Thoracic aorta (tissue), 2 donors: ENCODE measurements around the gene HP1BP3. TPM values are rescaled to one million over a fixed set of nuclear protein-coding genes. Genes with fewer than 3 reads are reported as not detected.

Experiments used
- ATAC-seq: fragments of 150-250 bp; one replicate; pipeline ENCODE4 v1.8.0; 2017; ENCODE audit warnings: low read depth; ENCODE audit not compliant: insufficient number of reproducible peaks, low FRiP score
- DNase-seq: peaks from one replicate; pipeline ENCODE4 v3.0.0-alpha.2; 2020; ENCODE audit warnings: low spot score
- H3K27ac ChIP-seq, 2 donors: fragments of 200-600 bp; sonication (generic); 1 replicate in 1 of 2; 2 replicates in 1 of 2; pipeline ENCODE4 v1.5.1; 2016; ENCODE audit warnings: mild to moderate bottlenecking in 2 of 2, moderate library complexity in 2 of 2
- H3K27me3 ChIP-seq: fragments of 200-600 bp; sonication (generic); replicated peaks from 2 replicates; pipeline ENCODE4 v1.6.0; 2016; ENCODE audit warnings: mild to moderate bottlenecking; ENCODE audit not compliant: insufficient read depth
- H3K36me3 ChIP-seq: fragments of 200-600 bp; sonication (generic); one replicate; pipeline ENCODE4 v1.5.1; 2016
- H3K4me1 ChIP-seq, 2 donors: fragments of 200-600 bp; sonication (generic); 1 replicate in 1 of 2; 2 replicates in 1 of 2; pipeline versions ENCODE4 v1.5.1 to v1.6.0; 2016; ENCODE audit warnings: low read depth in 2 of 2, mild to moderate bottlenecking in 1 of 2; ENCODE audit not compliant: control insufficient read depth in 1 of 2
- H3K4me3 ChIP-seq: fragments of 200-600 bp; sonication (generic); 2 replicates; pipeline ENCODE4 v1.5.1; 2016; ENCODE audit warnings: mild to moderate bottlenecking
- H3K9me3 ChIP-seq: fragments of 200-600 bp; sonication (generic); 2 replicates; pipeline ENCODE4 v1.5.1; 2016
- total RNA-seq, 2 donors: library from RNA; depleted of rRNA; stranded (reverse); fragments of >200 nt; gene quantifications; one replicate each; pipeline versions ENCODE4 v1.1.0 to v1.2.3, GENCODE V29; 2016
- TF ChIP-seq, protein P1 (sequence below): fragments of 200-600 bp; sonication (generic); IDR thresholded peaks from one replicate; pipeline ENCODE4 v1.5.1; 2019; ENCODE audit warnings: antibody characterized with exemption

Gene HP1BP3
- total RNA-seq, 2 donors from 2014 or later = 186 to 189 TPM

DNA sequence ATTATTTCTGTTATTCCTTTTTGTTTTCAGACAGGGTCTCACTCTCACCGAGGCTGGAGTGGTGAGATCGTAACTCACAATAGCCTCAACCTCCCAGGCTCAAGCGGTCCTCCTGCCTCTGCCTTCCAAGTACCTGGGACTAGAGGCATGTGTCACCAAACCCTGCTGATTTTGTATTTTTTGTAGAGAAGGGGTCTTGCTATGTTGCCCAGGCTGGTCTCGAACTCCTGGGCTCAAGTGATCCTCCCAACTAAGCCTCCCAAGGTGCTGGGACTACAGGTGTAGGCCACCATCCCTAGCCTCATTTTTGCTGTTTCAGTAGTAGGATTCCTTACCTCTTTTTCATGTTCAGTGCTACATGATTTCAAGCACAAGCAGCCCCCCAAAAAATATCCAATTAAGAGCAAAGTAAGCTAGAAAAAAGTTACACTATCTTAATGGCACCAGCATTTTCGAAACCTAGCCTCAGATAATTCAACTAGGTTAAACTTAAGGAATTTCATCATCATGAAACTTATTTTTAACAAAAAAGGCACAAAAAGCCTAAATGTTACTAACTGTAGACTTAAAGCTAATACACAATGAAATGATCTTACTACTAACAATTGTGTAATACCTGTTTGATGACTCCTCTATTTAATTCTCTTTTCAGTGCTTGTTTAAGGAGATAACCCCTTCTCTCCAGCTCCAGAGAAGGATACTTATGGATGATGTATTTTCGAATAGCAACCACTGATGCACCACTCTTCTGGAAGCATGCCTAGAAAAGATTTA lies 16.6 kb downstream of the HP1BP3 start:
- Histone ChIP-seq H3K27ac (no peak overlapping the region), H3K36me3 (peaks cover 67% of the 10 kb centered on the region)
- TF ChIP-seq, protein P1, sequence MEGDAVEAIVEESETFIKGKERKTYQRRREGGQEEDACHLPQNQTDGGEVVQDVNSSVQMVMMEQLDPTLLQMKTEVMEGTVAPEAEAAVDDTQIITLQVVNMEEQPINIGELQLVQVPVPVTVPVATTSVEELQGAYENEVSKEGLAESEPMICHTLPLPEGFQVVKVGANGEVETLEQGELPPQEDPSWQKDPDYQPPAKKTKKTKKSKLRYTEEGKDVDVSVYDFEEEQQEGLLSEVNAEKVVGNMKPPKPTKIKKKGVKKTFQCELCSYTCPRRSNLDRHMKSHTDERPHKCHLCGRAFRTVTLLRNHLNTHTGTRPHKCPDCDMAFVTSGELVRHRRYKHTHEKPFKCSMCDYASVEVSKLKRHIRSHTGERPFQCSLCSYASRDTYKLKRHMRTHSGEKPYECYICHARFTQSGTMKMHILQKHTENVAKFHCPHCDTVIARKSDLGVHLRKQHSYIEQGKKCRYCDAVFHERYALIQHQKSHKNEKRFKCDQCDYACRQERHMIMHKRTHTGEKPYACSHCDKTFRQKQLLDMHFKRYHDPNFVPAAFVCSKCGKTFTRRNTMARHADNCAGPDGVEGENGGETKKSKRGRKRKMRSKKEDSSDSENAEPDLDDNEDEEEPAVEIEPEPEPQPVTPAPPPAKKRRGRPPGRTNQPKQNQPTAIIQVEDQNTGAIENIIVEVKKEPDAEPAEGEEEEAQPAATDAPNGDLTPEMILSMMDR = no peak

DNA sequence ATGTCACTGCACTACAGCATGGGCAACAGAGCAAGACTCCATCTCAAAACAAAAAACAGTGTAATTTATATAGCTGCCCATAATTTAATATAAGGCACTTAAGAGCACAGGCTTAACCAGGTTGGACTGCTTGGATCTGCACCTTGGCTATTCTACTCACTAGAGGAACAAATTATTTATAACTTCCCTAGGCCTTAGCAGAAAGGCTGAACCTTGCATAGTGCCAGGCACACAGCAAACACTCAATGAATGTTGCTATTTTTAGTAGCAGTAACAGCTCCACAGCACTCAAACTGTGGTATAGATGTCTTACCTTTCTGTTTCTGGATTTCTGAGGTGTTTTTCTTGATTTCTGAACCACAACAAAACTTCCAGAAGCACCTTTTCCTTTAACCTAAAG lies 19.8 kb downstream of the HP1BP3 start:
- Histone ChIP-seq H3K36me3 (peaks cover 76% of the 10 kb centered on the region), H3K27ac (no peak overlapping the region), H3K9me3 (no peaks in the 10 kb centered on the region), H3K27me3 (no peaks in the 10 kb centered on the region), H3K4me3 (no peak overlapping the region), H3K4me1 (no peaks in the 10 kb centered on the region)
- TF ChIP-seq, protein P1 = no peak
- ATAC-seq (no peak), DNase-seq (no peak)

More for the DNA sequence above, 16.6 kb downstream of the HP1BP3 start:
- DNase-seq (no peak), ATAC-seq (no peak)
- H3K27me3 ChIP-seq = no peaks in the 10 kb centered on the region
- no peak overlapping the region for H3K4me3 ChIP-seq
- H3K9me3 ChIP-seq = no peaks in the 10 kb centered on the region
- H3K4me1 ChIP-seq = no peaks in the 10 kb centered on the region

DNA sequence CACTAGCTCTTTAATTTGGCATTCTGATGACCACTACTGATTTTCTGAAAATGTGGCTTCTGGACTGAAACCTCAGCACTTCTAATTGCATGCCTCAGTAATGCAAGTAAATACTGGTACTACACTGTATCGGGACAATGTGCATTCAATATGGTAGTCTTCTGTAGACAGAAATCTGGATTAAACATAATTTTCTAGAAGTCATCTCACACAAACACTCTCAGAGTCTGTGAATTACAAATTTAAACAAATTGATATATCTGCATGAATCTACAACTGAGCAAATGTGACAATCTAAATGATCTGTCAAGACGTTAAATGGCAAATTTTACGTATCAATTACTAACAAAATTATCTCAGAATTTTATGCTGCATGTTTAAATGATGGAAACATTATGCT lies 23.7 kb downstream of the HP1BP3 start:
- H3K27me3 ChIP-seq = no peaks in the 10 kb centered on the region
- H3K27ac ChIP-seq = no peak overlapping the region
- TF ChIP-seq, protein P1 = no peak
- no peaks in the 10 kb centered on the region for H3K9me3 ChIP-seq
- H3K36me3 ChIP-seq = peaks cover 78% of the 10 kb centered on the region
- H3K4me3 ChIP-seq = no peak overlapping the region
- ATAC-seq (no peak), DNase-seq (no peak)
- no peaks in the 10 kb centered on the region for H3K4me1 ChIP-seq

DNA sequence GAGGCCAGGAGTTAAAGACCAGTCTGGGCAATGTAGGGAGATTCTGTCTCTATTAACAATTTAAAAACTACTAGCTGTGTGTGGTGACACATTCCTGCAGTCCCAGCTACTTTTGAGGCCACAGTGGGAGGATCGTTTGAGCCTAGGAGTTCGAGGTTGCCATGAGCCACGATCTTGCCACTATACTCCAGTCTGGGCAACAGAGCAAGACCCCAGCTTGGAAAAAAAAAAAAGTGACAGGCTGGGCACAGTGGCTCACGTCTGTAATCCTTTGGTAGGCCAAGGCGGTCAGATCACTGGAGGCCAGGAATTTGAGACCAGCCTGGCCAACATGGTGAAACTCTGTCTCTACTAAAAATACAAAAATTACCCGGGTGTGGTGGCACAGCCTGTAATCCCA lies 26.8 kb downstream of the HP1BP3 start:
- no peaks in the 10 kb centered on the region for H3K27me3 ChIP-seq
- peaks cover 60% of the 10 kb centered on the region for H3K36me3 ChIP-seq
- DNase-seq = no peak
- ATAC-seq = no peak
- TF ChIP-seq, protein P1 = no peak
- H3K4me3 ChIP-seq = no peak overlapping the region
- no peak overlapping the region for H3K27ac ChIP-seq
- H3K4me1 ChIP-seq = no peaks in the 10 kb centered on the region
- no peaks in the 10 kb centered on the region for H3K9me3 ChIP-seq

DNA sequence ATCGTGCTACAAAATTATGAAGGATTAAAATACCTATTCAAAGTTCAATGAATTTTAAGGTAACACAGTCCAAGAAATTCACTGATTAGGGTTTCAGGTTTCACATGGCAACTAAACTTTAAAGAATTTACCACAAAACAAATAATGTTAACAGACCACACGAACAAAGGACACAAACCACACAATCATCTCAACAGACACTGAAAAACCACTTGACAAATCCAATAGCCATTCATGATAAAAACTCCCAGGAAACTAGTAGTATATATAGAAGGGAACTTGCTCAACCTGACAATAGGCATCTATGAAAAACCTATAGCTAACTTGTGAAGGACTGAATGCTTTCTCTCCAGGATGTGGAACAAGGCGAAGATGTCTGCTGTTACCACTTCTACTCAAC lies 33.5 kb downstream of the HP1BP3 start:
- Histone ChIP-seq H3K27ac (no peak overlapping the region), H3K36me3 (peaks cover 28% of the 10 kb centered on the region), H3K4me1 (no peaks in the 10 kb centered on the region), H3K27me3 (no peaks in the 10 kb centered on the region), H3K9me3 (no peaks in the 10 kb centered on the region), H3K4me3 (no peak overlapping the region)
- TF ChIP-seq, protein P1 = no peak
- DNase-seq = no peak
- ATAC-seq = no peak
